ENCODE results near the gene TRIM33. TPM values are rescaled to one million over a fixed set of nuclear protein-coding genes. Genes with fewer than 3 reads are reported as not detected.

Gene TRIM33
- total RNA-seq, 1 experiment from 2014 or later = 50.1 TPM

DNA sequence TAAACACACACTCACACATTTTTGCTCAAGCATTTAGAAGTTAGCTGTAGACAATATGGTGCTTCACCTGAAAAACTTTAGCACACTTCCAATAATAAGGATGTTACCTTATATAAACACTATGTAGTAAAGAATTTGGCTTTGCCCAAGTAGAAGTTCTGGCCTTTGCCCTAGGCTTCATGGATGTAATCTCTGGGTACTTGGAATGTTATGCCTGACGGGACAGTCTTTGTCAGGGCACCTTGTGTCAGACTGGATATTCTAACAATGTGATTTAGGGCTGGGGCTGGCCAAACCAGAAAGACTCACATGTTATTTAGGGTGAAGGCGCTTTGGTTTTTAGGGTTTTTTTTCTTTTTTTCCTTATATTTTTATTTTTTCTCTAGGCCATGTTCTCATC, 34.8 kb upstream of the TRIM33 start:
- H3K27ac ChIP-seq (ENCODE audit: low read depth, low read length, poor library complexity, severe bottlenecking) = no peak overlapping the region
- intact Hi-C loops (cut with micrococcal nuclease; ENCODE audit: unreplicated experiment) = no loop called here
- no peaks in the 10 kb centered on the region for H3K4me1 ChIP-seq (ENCODE audit: insufficient read depth, low read length, poor library complexity, severe bottlenecking)
- BruUV-seq (replicated peaks) = no TSS peak
- TF ChIP-seq, protein P1, sequence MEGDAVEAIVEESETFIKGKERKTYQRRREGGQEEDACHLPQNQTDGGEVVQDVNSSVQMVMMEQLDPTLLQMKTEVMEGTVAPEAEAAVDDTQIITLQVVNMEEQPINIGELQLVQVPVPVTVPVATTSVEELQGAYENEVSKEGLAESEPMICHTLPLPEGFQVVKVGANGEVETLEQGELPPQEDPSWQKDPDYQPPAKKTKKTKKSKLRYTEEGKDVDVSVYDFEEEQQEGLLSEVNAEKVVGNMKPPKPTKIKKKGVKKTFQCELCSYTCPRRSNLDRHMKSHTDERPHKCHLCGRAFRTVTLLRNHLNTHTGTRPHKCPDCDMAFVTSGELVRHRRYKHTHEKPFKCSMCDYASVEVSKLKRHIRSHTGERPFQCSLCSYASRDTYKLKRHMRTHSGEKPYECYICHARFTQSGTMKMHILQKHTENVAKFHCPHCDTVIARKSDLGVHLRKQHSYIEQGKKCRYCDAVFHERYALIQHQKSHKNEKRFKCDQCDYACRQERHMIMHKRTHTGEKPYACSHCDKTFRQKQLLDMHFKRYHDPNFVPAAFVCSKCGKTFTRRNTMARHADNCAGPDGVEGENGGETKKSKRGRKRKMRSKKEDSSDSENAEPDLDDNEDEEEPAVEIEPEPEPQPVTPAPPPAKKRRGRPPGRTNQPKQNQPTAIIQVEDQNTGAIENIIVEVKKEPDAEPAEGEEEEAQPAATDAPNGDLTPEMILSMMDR (conservative IDR thresholded peaks at IDR 0.05; ENCODE audit: low read depth, low read length) = no peak
- no peak for TF ChIP-seq EZH2 (IDR thresholded peaks at IDR 0.05; ENCODE audit: borderline replicate concordance, low read depth, low read length, poor library complexity, severe bottlenecking)
- DNase-seq (ENCODE audit: low spot score) = no peak
- no peaks in the 10 kb centered on the region for H3K36me3 ChIP-seq (ENCODE audit: insufficient read depth, low read length, poor library complexity, severe bottlenecking)
- H3K4me3 ChIP-seq (ENCODE audit: low read depth, low read length, poor library complexity, severe bottlenecking) = no peak overlapping the region
- POLR2A ChIA-PET (ENCODE audit: low non-redundant PET) = no interaction called here
- H3K9me3 ChIP-seq (ENCODE audit: low read depth, low read length, poor library complexity, severe bottlenecking) = no peaks in the 10 kb centered on the region
- CTCF ChIA-PET = no interaction called here
- H3K27me3 ChIP-seq (replicated peaks; ENCODE audit: insufficient read depth, low read depth, low read length, poor library complexity) = no peaks in the 10 kb centered on the region

DNA sequence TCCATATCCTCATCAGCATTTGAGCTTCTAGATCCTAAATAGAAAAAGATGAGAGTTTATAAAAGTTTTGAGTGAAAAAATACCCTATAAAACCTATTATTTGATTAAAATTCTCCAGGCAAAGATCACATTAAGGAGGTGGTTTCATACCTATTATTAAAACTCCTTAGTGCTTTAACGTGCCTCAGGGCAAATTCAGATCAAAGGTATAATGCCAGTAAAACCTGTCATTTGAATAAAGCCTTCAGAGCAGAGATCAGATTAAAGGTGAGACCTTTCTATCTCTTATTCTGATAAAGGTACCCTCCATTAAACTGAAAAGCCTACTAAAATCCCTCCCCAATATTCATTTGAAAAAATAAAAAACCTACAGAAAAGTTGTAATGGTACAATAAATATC, 34.3 kb upstream of the TRIM33 start:
- intact Hi-C loops (cut with micrococcal nuclease; ENCODE audit: unreplicated experiment) = no loop called here
- Histone ChIP-seq H3K4me3 (ENCODE audit: low read depth, low read length, poor library complexity, severe bottlenecking) (no peak overlapping the region), H3K4me1 (ENCODE audit: insufficient read depth, low read length, poor library complexity, severe bottlenecking) (no peaks in the 10 kb centered on the region), H3K9me3 (ENCODE audit: low read depth, low read length, poor library complexity, severe bottlenecking) (no peaks in the 10 kb centered on the region), H3K27ac (ENCODE audit: low read depth, low read length, poor library complexity, severe bottlenecking) (no peak overlapping the region), H3K27me3 (replicated peaks; ENCODE audit: insufficient read depth, low read depth, low read length, poor library complexity) (no peaks in the 10 kb centered on the region), H3K36me3 (ENCODE audit: insufficient read depth, low read length, poor library complexity, severe bottlenecking) (no peaks in the 10 kb centered on the region)
- TF ChIP-seq, protein P1 (conservative IDR thresholded peaks at IDR 0.05; ENCODE audit: low read depth, low read length) = no peak
- TF ChIP-seq EZH2 (IDR thresholded peaks at IDR 0.05; ENCODE audit: borderline replicate concordance, low read depth, low read length, poor library complexity, severe bottlenecking) = no peak
- DNase-seq (ENCODE audit: low spot score) = no peak
- no TSS peak for BruUV-seq (replicated peaks)
- CTCF ChIA-PET = no interaction called here
- POLR2A ChIA-PET (ENCODE audit: low non-redundant PET) = no interaction called here

DNA sequence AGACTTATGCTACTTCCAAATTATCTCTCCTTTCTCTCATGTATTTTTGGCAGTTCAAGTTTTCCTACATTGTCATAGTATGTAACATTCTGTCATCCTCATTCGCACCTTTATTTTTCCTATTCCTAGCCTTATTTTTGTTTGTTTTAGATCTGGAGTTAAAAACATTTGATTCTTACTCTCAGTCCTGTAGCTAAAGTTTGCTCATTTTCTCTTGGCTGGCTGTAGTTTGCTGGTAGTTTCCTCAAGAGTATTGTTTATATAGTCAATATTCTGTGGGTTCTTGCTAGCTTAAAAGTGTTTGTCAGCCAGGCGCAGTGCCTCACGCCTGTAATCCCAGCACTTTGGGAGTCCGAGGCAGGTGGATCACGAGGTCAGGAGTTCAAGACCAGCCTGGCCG, 29.8 kb upstream of the TRIM33 start:
- Histone ChIP-seq H3K27ac (ENCODE audit: low read depth, low read length, poor library complexity, severe bottlenecking) (no peak overlapping the region), H3K9me3 (ENCODE audit: low read depth, low read length, poor library complexity, severe bottlenecking) (no peaks in the 10 kb centered on the region), H3K4me3 (ENCODE audit: low read depth, low read length, poor library complexity, severe bottlenecking) (no peak overlapping the region), H3K36me3 (ENCODE audit: insufficient read depth, low read length, poor library complexity, severe bottlenecking) (no peaks in the 10 kb centered on the region), H3K27me3 (replicated peaks; ENCODE audit: insufficient read depth, low read depth, low read length, poor library complexity) (no peaks in the 10 kb centered on the region), H3K4me1 (ENCODE audit: insufficient read depth, low read length, poor library complexity, severe bottlenecking) (no peaks in the 10 kb centered on the region)
- TF ChIP-seq EZH2 (IDR thresholded peaks at IDR 0.05; ENCODE audit: borderline replicate concordance, low read depth, low read length, poor library complexity, severe bottlenecking) = no peak
- TF ChIP-seq, protein P1 (conservative IDR thresholded peaks at IDR 0.05; ENCODE audit: low read depth, low read length) = no peak
- ChIA-PET POLR2A (ENCODE audit: low non-redundant PET) (no interaction called here), CTCF (no interaction called here)
- DNase-seq (ENCODE audit: low spot score) = no peak
- no TSS peak for BruUV-seq (replicated peaks)
- intact Hi-C loops (cut with micrococcal nuclease; ENCODE audit: unreplicated experiment) = no loop called here
